COLO668 (cell line): ENCODE measurements around the gene CSPG4.

Experiments
- DNase-seq: peaks from one replicate; lab custom pipeline; 2025; ENCODE audit not compliant: unreplicated experiment; lab: John Stamatoyannopoulos, UW

CSPG4 gene

GRCh38 chr15:75671730-75672602 lies 40.7 kb downstream of the CSPG4 start:
- DNase-seq: no peak

GRCh38 chr15:75669879-75670212 lies 42.8 kb downstream of the CSPG4 start:
- DNase-seq: no peak

- DNase-seq: no peak
Observed at GRCh38 chr15:75669191-75669878, 43.3 kb downstream of the CSPG4 start.

- peak; percentile 49 for DNase-seq
Observed at GRCh38 chr15:75666823-75667501, 45.7 kb downstream of the CSPG4 start.

GRCh38 chr15:75663931-75664421 lies 48.7 kb downstream of the CSPG4 start:
- DNase-seq: peak; percentile 82

- no peak for DNase-seq
Observed at GRCh38 chr15:75662823-75663519, 49.7 kb downstream of the CSPG4 start.

GRCh38 chr15:75661756-75662140 lies 50.9 kb downstream of the CSPG4 start:
- DNase-seq: no peak

- no peak for DNase-seq
Observed at GRCh38 chr15:75661100-75661755, 51.4 kb downstream of the CSPG4 start.

- DNase-seq: peak; percentile 76
Observed at GRCh38 chr15:75659928-75660645, 52.6 kb downstream of the CSPG4 start.

GRCh38 chr15:75659141-75659771 lies 53.4 kb downstream of the CSPG4 start:
- peak; percentile 24 for DNase-seq

GRCh38 chr15:75656813-75657212 lies 55.8 kb downstream of the CSPG4 start:
- no peak for DNase-seq

GRCh38 chr15:75656331-75656730 lies 56.3 kb downstream of the CSPG4 start:
- no peak for DNase-seq

GRCh38 chr15:75655931-75656330 lies 56.7 kb downstream of the CSPG4 start:
- peak; percentile 82 for DNase-seq

GRCh38 chr15:75654201-75654907 lies 58.3 kb downstream of the CSPG4 start:
- DNase-seq: no peak

- no peak for DNase-seq
Observed at GRCh38 chr15:75653347-75653913, 59.2 kb downstream of the CSPG4 start.

GRCh38 chr15:75651810-75652543 lies 60.7 kb downstream of the CSPG4 start:
- DNase-seq: no peak

- DNase-seq: peak; percentile 55
Observed at GRCh38 chr15:75650908-75651809, 61.5 kb downstream of the CSPG4 start.
